Mesendoderm (in vitro differentiated cells): ENCODE results near the gene KCNQ1.

ENCODE experiments used
- DNase-seq: peaks from one replicate; pipeline ENCODE4 v3.0.0; 2013
- H2AK5ac ChIP-seq: 2 replicates; pipeline ENCODE4 v1.6.1; 2013; ENCODE audit warnings: low read length, inconsistent platforms
- H2BK120ac ChIP-seq: 2 replicates; pipeline ENCODE4 v1.6.1; 2013; ENCODE audit warnings: low read depth, mild to moderate bottlenecking, low read length, moderate library complexity, mixed read lengths
- H2BK15ac ChIP-seq: replicated peaks from 2 replicates; pipeline ENCODE4 v1.6.1; 2013; ENCODE audit warnings: low read depth, mild to moderate bottlenecking, moderate library complexity
- H2BK5ac ChIP-seq: 2 replicates; pipeline ENCODE4 v1.6.1; 2013; ENCODE audit warnings: low read length, inconsistent platforms
- H3K18ac ChIP-seq: 2 replicates; pipeline ENCODE4 v1.6.1; 2013; ENCODE audit warnings: mild to moderate bottlenecking, low read length, mixed read lengths
- H3K23ac ChIP-seq: one replicate; pipeline ENCODE4 v1.6.1; 2013; ENCODE audit warnings: low read length
- H3K27ac ChIP-seq: 2 replicates; pipeline ENCODE4 v1.5.1; 2013; ENCODE audit warnings: low read depth, mild to moderate bottlenecking, inconsistent platforms, low read length, moderate library complexity
- H3K27me3 ChIP-seq: 2 replicates; pipeline ENCODE4 v1.6.1; 2013; ENCODE audit warnings: low read length, control low read depth, mild to moderate bottlenecking, inconsistent platforms; ENCODE audit not compliant: insufficient read depth, poor library complexity
- H3K36me3 ChIP-seq: 2 replicates; pipeline ENCODE4 v1.6.1; 2013; ENCODE audit warnings: low read length, inconsistent platforms; ENCODE audit not compliant: control insufficient read depth, insufficient read depth
- H3K4ac ChIP-seq: one replicate; pipeline ENCODE4 v1.6.1; 2013; ENCODE audit warnings: low read depth, mild to moderate bottlenecking, low read length, moderate library complexity
- H3K4me1 ChIP-seq: 2 replicates; pipeline ENCODE4 v1.6.1; 2013; ENCODE audit warnings: low read depth, low read length, inconsistent platforms; ENCODE audit not compliant: control insufficient read depth
- H3K4me2 ChIP-seq: 2 replicates; pipeline ENCODE4 v1.6.1; 2013; ENCODE audit warnings: low read length
- H3K4me3 ChIP-seq: 2 replicates; pipeline ENCODE4 v1.5.1; 2013; ENCODE audit warnings: mild to moderate bottlenecking, low read length
- H3K56ac ChIP-seq: one replicate; pipeline ENCODE4 v1.6.1; 2013; ENCODE audit warnings: low read length
- H3K79me1 ChIP-seq: 2 replicates; pipeline ENCODE4 v1.6.1; 2013; ENCODE audit warnings: low read length, inconsistent platforms
- H3K79me2 ChIP-seq: 2 replicates; pipeline ENCODE4 v1.6.1; 2013; ENCODE audit warnings: mild to moderate bottlenecking, low read length; ENCODE audit not compliant: control insufficient read depth, insufficient read depth
- H3K9ac ChIP-seq: 2 replicates; pipeline ENCODE4 v1.6.1; 2013; ENCODE audit warnings: low read length, inconsistent platforms
- H4K5ac ChIP-seq: one replicate; pipeline ENCODE4 v1.6.1; 2013; ENCODE audit warnings: low read length
- H4K8ac ChIP-seq: one replicate; pipeline ENCODE4 v1.6.1; 2013; ENCODE audit warnings: low read depth, mild to moderate bottlenecking, control low read depth, low read length, moderate library complexity
- WGBS: extraction: QIAGEN DNeasy Blood & Tissue Kit; methylation state at CpG from one replicate; pipeline ENCODE4 v1.1.7; 2013; ENCODE audit warnings: low lambda C conversion rate, missing lambda C conversion rate; ENCODE audit not compliant: insufficient coverage; ENCODE audit errors: extremely low coverage; 5-methylcytosine and 5-hydroxymethylcytosine counted together

The KCNQ1 gene

GRCh38 chr11:2762031-2762380 lies 317.2 kb downstream of the KCNQ1 start:
- DNase-seq = no peak

GRCh38 chr11:2762451-2762850 lies 317.6 kb downstream of the KCNQ1 start:
- H2BK120ac ChIP-seq = no peak overlapping the region
- H3K4me2 ChIP-seq = no peak overlapping the region
- H3K4me3 ChIP-seq = no peak overlapping the region
- no peaks in the 10 kb centered on the region for H3K79me1 ChIP-seq
- H3K79me2 ChIP-seq = no peaks in the 10 kb centered on the region
- no peak overlapping the region for H3K23ac ChIP-seq
- no peaks in the 10 kb centered on the region for H3K36me3 ChIP-seq
- no peak overlapping the region for H3K9ac ChIP-seq
- H3K18ac ChIP-seq = no peak overlapping the region
- WGBS = no CpG with 5 or more reads among the region's 17 CpGs
- DNase-seq = no peak
- no peak overlapping the region for H4K8ac ChIP-seq
- H2BK5ac ChIP-seq = no peak overlapping the region
- no peak overlapping the region for H4K5ac ChIP-seq
- no peak overlapping the region for H3K27ac ChIP-seq
- no peak overlapping the region for H3K56ac ChIP-seq
- H2AK5ac ChIP-seq = no peak overlapping the region
- no peaks in the 10 kb centered on the region for H3K27me3 ChIP-seq
- no peak overlapping the region for H2BK15ac ChIP-seq
- H3K4me1 ChIP-seq = no peaks in the 10 kb centered on the region
- H3K4ac ChIP-seq = no peak overlapping the region

More at GRCh38 chr11:2762031-2762380, 317.2 kb downstream of the KCNQ1 start:
- H3K56ac ChIP-seq = no peak overlapping the region
- no CpG with 5 or more reads among the region's 10 CpGs for WGBS
- H3K4ac ChIP-seq = no peak overlapping the region
- H3K4me2 ChIP-seq = no peak overlapping the region
- no peak overlapping the region for H4K5ac ChIP-seq
- H3K79me1 ChIP-seq = no peaks in the 10 kb centered on the region
- no peak overlapping the region for H2AK5ac ChIP-seq
- no peak overlapping the region for H3K23ac ChIP-seq
- no peaks in the 10 kb centered on the region for H3K36me3 ChIP-seq
- H2BK120ac ChIP-seq = no peak overlapping the region
- H3K4me1 ChIP-seq = no peaks in the 10 kb centered on the region
- no peak overlapping the region for H2BK15ac ChIP-seq
- no peak overlapping the region for H3K4me3 ChIP-seq
- H3K27me3 ChIP-seq = no peaks in the 10 kb centered on the region
- H3K9ac ChIP-seq = no peak overlapping the region
- H2BK5ac ChIP-seq = no peak overlapping the region
- H3K79me2 ChIP-seq = no peaks in the 10 kb centered on the region
- H3K18ac ChIP-seq = no peak overlapping the region
- H4K8ac ChIP-seq = no peak overlapping the region
- H3K27ac ChIP-seq = no peak overlapping the region

GRCh38 chr11:2763984-2764383 lies 319.2 kb downstream of the KCNQ1 start:
- no peak for DNase-seq
- Histone ChIP-seq H3K79me2 (no peaks in the 10 kb centered on the region), H3K27ac (no peak overlapping the region), H3K27me3 (no peaks in the 10 kb centered on the region), H2AK5ac (no peak overlapping the region), H2BK120ac (no peak overlapping the region), H3K23ac (no peak overlapping the region), H3K4ac (no peak overlapping the region), H4K5ac (no peak overlapping the region), H3K79me1 (no peaks in the 10 kb centered on the region), H3K36me3 (no peaks in the 10 kb centered on the region), H3K4me2 (no peak overlapping the region), H3K18ac (no peak overlapping the region), H4K8ac (no peak overlapping the region), H3K9ac (no peak overlapping the region), H3K56ac (no peak overlapping the region), H2BK15ac (no peak overlapping the region), H3K4me1 (no peaks in the 10 kb centered on the region), H2BK5ac (no peak overlapping the region), H3K4me3 (no peak overlapping the region)
- WGBS = no CpG with 5 or more reads among the region's 4 CpGs

- Histone ChIP-seq H2BK120ac (no peak overlapping the region), H3K9ac (no peak overlapping the region), H4K5ac (no peak overlapping the region), H3K36me3 (no peaks in the 10 kb centered on the region), H3K4ac (no peak overlapping the region), H3K4me2 (no peak overlapping the region), H3K56ac (no peak overlapping the region), H3K27me3 (no peaks in the 10 kb centered on the region), H3K27ac (no peak overlapping the region), H4K8ac (no peak overlapping the region), H3K4me3 (no peak overlapping the region), H2BK15ac (no peak overlapping the region), H3K18ac (no peak overlapping the region), H3K23ac (no peak overlapping the region), H3K79me1 (no peaks in the 10 kb centered on the region), H3K4me1 (no peaks in the 10 kb centered on the region), H2BK5ac (no peak overlapping the region), H2AK5ac (no peak overlapping the region), H3K79me2 (no peaks in the 10 kb centered on the region)
- no peak for DNase-seq
- WGBS = no CpG with 5 or more reads among the region's 3 CpGs
These were observed 320.7 kb downstream of the KCNQ1 start for GRCh38 chr11:2765491-2765890.

GRCh38 chr11:2766166-2766565 lies 321.4 kb downstream of the KCNQ1 start:
- no peak overlapping the region for H3K27ac ChIP-seq
- no peak overlapping the region for H4K8ac ChIP-seq
- H3K27me3 ChIP-seq = no peaks in the 10 kb centered on the region
- H3K4ac ChIP-seq = no peak overlapping the region
- H2BK15ac ChIP-seq = no peak overlapping the region
- no peak overlapping the region for H3K18ac ChIP-seq
- no peak overlapping the region for H2BK120ac ChIP-seq
- DNase-seq = no peak
- no CpG with 5 or more reads among the region's 4 CpGs for WGBS
- no peaks in the 10 kb centered on the region for H3K79me1 ChIP-seq
- H2AK5ac ChIP-seq = no peak overlapping the region
- H2BK5ac ChIP-seq = no peak overlapping the region
- no peak overlapping the region for H3K56ac ChIP-seq
- no peaks in the 10 kb centered on the region for H3K79me2 ChIP-seq
- no peak overlapping the region for H3K4me2 ChIP-seq
- H4K5ac ChIP-seq = no peak overlapping the region
- H3K4me3 ChIP-seq = no peak overlapping the region
- H3K36me3 ChIP-seq = no peaks in the 10 kb centered on the region
- no peaks in the 10 kb centered on the region for H3K4me1 ChIP-seq
- H3K9ac ChIP-seq = no peak overlapping the region
- H3K23ac ChIP-seq = no peak overlapping the region

- H2AK5ac ChIP-seq = no peak overlapping the region
- H3K18ac ChIP-seq = no peak overlapping the region
- H4K8ac ChIP-seq = no peak overlapping the region
- no peak overlapping the region for H3K56ac ChIP-seq
- no peak overlapping the region for H3K9ac ChIP-seq
- no peak for DNase-seq
- H2BK120ac ChIP-seq = no peak overlapping the region
- no peaks in the 10 kb centered on the region for H3K79me1 ChIP-seq
- no peak overlapping the region for H3K4me2 ChIP-seq
- H3K79me2 ChIP-seq = no peaks in the 10 kb centered on the region
- H2BK5ac ChIP-seq = no peak overlapping the region
- H4K5ac ChIP-seq = no peak overlapping the region
- H3K4ac ChIP-seq = no peak overlapping the region
- H2BK15ac ChIP-seq = no peak overlapping the region
- H3K23ac ChIP-seq = no peak overlapping the region
- no CpG with 5 or more reads among the region's 5 CpGs for WGBS
- no peak overlapping the region for H3K4me3 ChIP-seq
- no peaks in the 10 kb centered on the region for H3K36me3 ChIP-seq
- no peaks in the 10 kb centered on the region for H3K27me3 ChIP-seq
- no peak overlapping the region for H3K27ac ChIP-seq
- H3K4me1 ChIP-seq = no peaks in the 10 kb centered on the region
These were observed 322.3 kb downstream of the KCNQ1 start for GRCh38 chr11:2767071-2767470.
